ENCODE results near the gene SYNGR1.

Gene SYNGR1

GRCh38 chr22:39360242-39360641 is 10.5 kb downstream of the SYNGR1 start:
- no peak for TF ChIP-seq CTCF (IDR thresholded peaks at IDR 0.05; ENCODE audit: insufficient read depth, low read depth, low read length, missing control alignments)
- no peak overlapping the region for H3K4me3 ChIP-seq (ENCODE audit: low read depth, low read length)
- DNase-seq (ENCODE audit: low read depth), result no peak

- no peak for DNase-seq (ENCODE audit: low read depth)
- no peak overlapping the region for H3K4me3 ChIP-seq (ENCODE audit: low read depth, low read length)
- TF ChIP-seq CTCF (IDR thresholded peaks at IDR 0.05; ENCODE audit: insufficient read depth, low read depth, low read length, missing control alignments), result no peak
These were observed 11.1 kb downstream of the SYNGR1 start for GRCh38 chr22:39360674-39361413.

GRCh38 chr22:39361496-39361895 is 11.7 kb downstream of the SYNGR1 start:
- no peak overlapping the region for H3K4me3 ChIP-seq (ENCODE audit: low read depth, low read length)
- DNase-seq (ENCODE audit: low read depth), result no peak
- TF ChIP-seq CTCF (IDR thresholded peaks at IDR 0.05; ENCODE audit: insufficient read depth, low read depth, low read length, missing control alignments), result no peak

GRCh38 chr22:39362271-39362670 is 12.5 kb downstream of the SYNGR1 start:
- H3K4me3 ChIP-seq (ENCODE audit: low read depth, low read length), result no peak overlapping the region
- TF ChIP-seq CTCF (IDR thresholded peaks at IDR 0.05; ENCODE audit: insufficient read depth, low read depth, low read length, missing control alignments), result no peak
- DNase-seq (ENCODE audit: low read depth), result no peak

- TF ChIP-seq CTCF (IDR thresholded peaks at IDR 0.05; ENCODE audit: insufficient read depth, low read depth, low read length, missing control alignments), result no peak
- H3K4me3 ChIP-seq (ENCODE audit: low read depth, low read length), result no peak overlapping the region
These were observed 13.1 kb downstream of the SYNGR1 start for GRCh38 chr22:39362932-39363331.

GRCh38 chr22:39363751-39364515 is 14.1 kb downstream of the SYNGR1 start:
- no peak for TF ChIP-seq CTCF (IDR thresholded peaks at IDR 0.05; ENCODE audit: insufficient read depth, low read depth, low read length, missing control alignments)
- no peak for DNase-seq (ENCODE audit: low read depth)

More at GRCh38 chr22:39362932-39363331, 13.1 kb downstream of the SYNGR1 start:
- no peak for DNase-seq (ENCODE audit: low read depth)

More at GRCh38 chr22:39363751-39364515, 14.1 kb downstream of the SYNGR1 start:
- no peak overlapping the region for H3K4me3 ChIP-seq (ENCODE audit: low read depth, low read length)

Measured in GM12865 (cell line).